Measurements from ENCODE around the gene PNPLA6. TPM values are rescaled to one million over a fixed set of nuclear protein-coding genes. Genes with fewer than 3 reads are reported as not detected.

Gene PNPLA6
- total and polyA plus RNA-seq, 9 of the 15 experiments (the other 6 are each of a cell fraction or from before 2014, with no cell fraction given), result 0.07 to 30.2 (median 8.3) TPM

DNA sequence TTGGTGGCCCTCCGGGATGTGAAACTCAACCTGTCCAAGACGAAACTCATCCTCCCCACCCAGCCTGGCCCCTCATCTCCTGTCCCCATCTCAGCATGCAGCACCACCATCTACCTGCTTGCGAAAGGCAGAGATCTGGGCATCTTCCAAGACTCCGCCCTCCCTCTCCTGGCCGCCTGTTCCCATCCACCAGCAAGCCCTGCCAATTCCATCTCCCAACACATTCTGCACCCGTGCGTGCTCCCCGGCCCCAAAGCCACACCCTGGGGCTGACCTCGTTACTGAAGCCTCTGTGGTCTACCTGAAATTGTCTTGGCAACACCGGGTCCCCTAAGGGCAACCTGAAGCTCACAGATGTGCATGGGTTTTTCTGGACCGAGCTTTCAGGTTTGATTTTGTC, 46.9 kb downstream of the PNPLA6 start:
- FAIRE-seq (no peak), ATAC-seq (no peak), DNase-seq (ENCODE audit: extremely low read depth in 1 of 4, low spot score in 3 of 4) (no peak)
- Histone ChIP-seq H3K27me3 (ENCODE audit: control insufficient read depth in 2 of 2, insufficient read depth in 2 of 2, low read length in 2 of 2) (peaks cover 8 to 40% of the 10 kb centered on the region in 2 experiments; a peak in 4 of 5 replicates), H3K4me1 (replicated peaks in 1 of 2; ENCODE audit: control insufficient read depth in 2 of 2, insufficient read depth in 2 of 2, low read length in 2 of 2) (peaks cover 3 to 8% of the 10 kb centered on the region in 2 experiments; a peak in 2 of 5 replicates), H3K9me1 (ENCODE audit: control insufficient read depth, insufficient read depth, low read length) (no peaks in the 10 kb centered on the region), H3K9ac (ENCODE audit: insufficient read depth in 1 of 2, low read depth in 2 of 2, low read length in 2 of 2) (no peak overlapping the region), H3K4me3 (no peak overlapping the region), H3K36me3 (ENCODE audit: control insufficient read depth, insufficient read depth, low read length) (no peaks in the 10 kb centered on the region), H4K20me1 (replicated peaks; ENCODE audit: control insufficient read depth, insufficient read depth, low read length) (no peaks in the 10 kb centered on the region), H3K27ac (ENCODE audit: extremely low read depth, low read depth, low read length) (no peak overlapping the region), H3K79me2 (ENCODE audit: control insufficient read depth, insufficient read depth, low read length) (no peaks in the 10 kb centered on the region), H2AFZ (ENCODE audit: low read depth, low read length) (no peak overlapping the region), H3K4me2 (ENCODE audit: insufficient read depth, low read length) (no peak overlapping the region), H3K9me3 (replicated peaks; ENCODE audit: control insufficient read depth, insufficient read depth, low read depth, low read length) (no peaks in the 10 kb centered on the region)
- ChIA-PET POLR2A (interaction anchor here (1.5 kb wide), 1 partner anchor 9 kb away, joined by 5 read pairs; no protein-coding TSS in a partner anchor), CTCF (ENCODE audit: low intra/inter-chr PET ratio) (no interaction called here)
- WGBS (ENCODE audit: insufficient coverage, low coverage, missing lambda C conversion rate), result 2% methylated on average over 11 of the region's 11 CpGs
- in situ Hi-C loops (cut with MboI), result no loop called here
- BruUV-seq (replicated peaks), result no TSS peak
- intact Hi-C loops (cut with micrococcal nuclease), result no loop called here
- TF ChIP-seq, protein P1, sequence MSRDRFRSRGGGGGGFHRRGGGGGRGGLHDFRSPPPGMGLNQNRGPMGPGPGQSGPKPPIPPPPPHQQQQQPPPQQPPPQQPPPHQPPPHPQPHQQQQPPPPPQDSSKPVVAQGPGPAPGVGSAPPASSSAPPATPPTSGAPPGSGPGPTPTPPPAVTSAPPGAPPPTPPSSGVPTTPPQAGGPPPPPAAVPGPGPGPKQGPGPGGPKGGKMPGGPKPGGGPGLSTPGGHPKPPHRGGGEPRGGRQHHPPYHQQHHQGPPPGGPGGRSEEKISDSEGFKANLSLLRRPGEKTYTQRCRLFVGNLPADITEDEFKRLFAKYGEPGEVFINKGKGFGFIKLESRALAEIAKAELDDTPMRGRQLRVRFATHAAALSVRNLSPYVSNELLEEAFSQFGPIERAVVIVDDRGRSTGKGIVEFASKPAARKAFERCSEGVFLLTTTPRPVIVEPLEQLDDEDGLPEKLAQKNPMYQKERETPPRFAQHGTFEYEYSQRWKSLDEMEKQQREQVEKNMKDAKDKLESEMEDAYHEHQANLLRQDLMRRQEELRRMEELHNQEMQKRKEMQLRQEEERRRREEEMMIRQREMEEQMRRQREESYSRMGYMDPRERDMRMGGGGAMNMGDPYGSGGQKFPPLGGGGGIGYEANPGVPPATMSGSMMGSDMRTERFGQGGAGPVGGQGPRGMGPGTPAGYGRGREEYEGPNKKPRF (IDR thresholded peaks at IDR 0.05; ENCODE audit: low read depth, low read length), result no peak
- TF ChIP-seq ZNF239 (CRISPR knock-in tag; IDR thresholded peaks at IDR 0.05) (no peak), ZFPM2 (CRISPR knock-in tag; IDR thresholded peaks at IDR 0.05) (no peak), SMARCA5 (IDR thresholded peaks at IDR 0.05) (no peak), SREBF1 (IDR thresholded peaks at IDR 0.05; ENCODE audit: borderline replicate concordance, low read depth, low read length) (no peak), PCBP1 (IDR thresholded peaks at IDR 0.05; ENCODE audit: low read depth, low read length, poor library complexity, severe bottlenecking) (no peak), SMAD3 (CRISPR knock-in tag; conservative IDR thresholded peaks at IDR 0.05) (no peak), RBM39 (optimal IDR thresholded peaks at IDR 0.05; ENCODE audit: low read depth, low read length) (no peak), ZNF133 (CRISPR knock-in tag; IDR thresholded peaks at IDR 0.05) (no peak), JUND (IDR thresholded peaks at IDR 0.05; ENCODE audit: borderline replicate concordance, low read depth, low read length) (no peak), JUND (tag; IDR thresholded peaks at IDR 0.05; ENCODE audit: borderline replicate concordance, low read depth, low read length) (no peak), MCM2 (IDR thresholded peaks at IDR 0.05; ENCODE audit: low read depth) (no peak)
- TF ChIP-seq, protein P2, sequence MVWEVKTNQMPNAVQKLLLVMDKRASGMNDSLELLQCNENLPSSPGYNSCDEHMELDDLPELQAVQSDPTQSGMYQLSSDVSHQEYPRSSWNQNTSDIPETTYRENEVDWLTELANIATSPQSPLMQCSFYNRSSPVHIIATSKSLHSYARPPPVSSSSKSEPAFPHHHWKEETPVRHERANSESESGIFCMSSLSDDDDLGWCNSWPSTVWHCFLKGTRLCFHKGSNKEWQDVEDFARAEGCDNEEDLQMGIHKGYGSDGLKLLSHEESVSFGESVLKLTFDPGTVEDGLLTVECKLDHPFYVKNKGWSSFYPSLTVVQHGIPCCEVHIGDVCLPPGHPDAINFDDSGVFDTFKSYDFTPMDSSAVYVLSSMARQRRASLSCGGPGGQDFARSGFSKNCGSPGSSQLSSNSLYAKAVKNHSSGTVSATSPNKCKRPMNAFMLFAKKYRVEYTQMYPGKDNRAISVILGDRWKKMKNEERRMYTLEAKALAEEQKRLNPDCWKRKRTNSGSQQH (CRISPR knock-in tag; IDR thresholded peaks at IDR 0.05), result no peak
- TF ChIP-seq, protein P3, sequence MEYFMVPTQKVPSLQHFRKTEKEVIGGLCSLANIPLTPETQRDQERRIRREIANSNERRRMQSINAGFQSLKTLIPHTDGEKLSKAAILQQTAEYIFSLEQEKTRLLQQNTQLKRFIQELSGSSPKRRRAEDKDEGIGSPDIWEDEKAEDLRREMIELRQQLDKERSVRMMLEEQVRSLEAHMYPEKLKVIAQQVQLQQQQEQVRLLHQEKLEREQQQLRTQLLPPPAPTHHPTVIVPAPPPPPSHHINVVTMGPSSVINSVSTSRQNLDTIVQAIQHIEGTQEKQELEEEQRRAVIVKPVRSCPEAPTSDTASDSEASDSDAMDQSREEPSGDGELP (CRISPR knock-in tag; IDR thresholded peaks at IDR 0.05; ENCODE audit: borderline replicate concordance), result no peak
- TF ChIP-seq, protein P4, sequence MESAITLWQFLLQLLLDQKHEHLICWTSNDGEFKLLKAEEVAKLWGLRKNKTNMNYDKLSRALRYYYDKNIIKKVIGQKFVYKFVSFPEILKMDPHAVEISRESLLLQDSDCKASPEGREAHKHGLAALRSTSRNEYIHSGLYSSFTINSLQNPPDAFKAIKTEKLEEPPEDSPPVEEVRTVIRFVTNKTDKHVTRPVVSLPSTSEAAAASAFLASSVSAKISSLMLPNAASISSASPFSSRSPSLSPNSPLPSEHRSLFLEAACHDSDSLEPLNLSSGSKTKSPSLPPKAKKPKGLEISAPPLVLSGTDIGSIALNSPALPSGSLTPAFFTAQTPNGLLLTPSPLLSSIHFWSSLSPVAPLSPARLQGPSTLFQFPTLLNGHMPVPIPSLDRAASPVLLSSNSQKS (CRISPR knock-in tag; IDR thresholded peaks at IDR 0.05), result no peak
- TF ChIP-seq, protein P5, sequence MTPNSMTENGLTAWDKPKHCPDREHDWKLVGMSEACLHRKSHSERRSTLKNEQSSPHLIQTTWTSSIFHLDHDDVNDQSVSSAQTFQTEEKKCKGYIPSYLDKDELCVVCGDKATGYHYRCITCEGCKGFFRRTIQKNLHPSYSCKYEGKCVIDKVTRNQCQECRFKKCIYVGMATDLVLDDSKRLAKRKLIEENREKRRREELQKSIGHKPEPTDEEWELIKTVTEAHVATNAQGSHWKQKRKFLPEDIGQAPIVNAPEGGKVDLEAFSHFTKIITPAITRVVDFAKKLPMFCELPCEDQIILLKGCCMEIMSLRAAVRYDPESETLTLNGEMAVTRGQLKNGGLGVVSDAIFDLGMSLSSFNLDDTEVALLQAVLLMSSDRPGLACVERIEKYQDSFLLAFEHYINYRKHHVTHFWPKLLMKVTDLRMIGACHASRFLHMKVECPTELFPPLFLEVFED (CRISPR knock-in tag; conservative IDR thresholded peaks at IDR 0.05), result no peak
